ENCODE data around the gene KIAA0319L.

- TF ChIP-seq GATA2 (IDR thresholded peaks at IDR 0.05; ENCODE audit: low read depth, low read length) = no peak
- no peak for TF ChIP-seq GATA3 (IDR thresholded peaks at IDR 0.05; ENCODE audit: low read depth, low read length)
These were observed 17.6 kb upstream of the KIAA0319L start for GRCh38 chr1:35574655-35575415.

Measured in SH-SY5Y (cell line).